Suprapubic skin (tissue), 4 donors: ENCODE results near the gene COX20.

Experiments used
- EP300 ChIP-seq: sonication (generic); formaldehyde crosslinking; IDR thresholded peaks from one replicate; pipeline ENCODE4 v1.6.1; 2017; ENCODE audit warnings: antibody characterized with exemption
- POLR2A ChIP-seq, 2 donors: fragments of 450-650 bp; IDR thresholded peaks; one replicate each; pipeline ENCODE4 v1.6.1; 2017; ENCODE audit warnings: antibody characterized with exemption in 2 of 2, mild to moderate bottlenecking in 2 of 2, moderate library complexity in 2 of 2
- POLR2AphosphoS5 ChIP-seq, 3 donors: sonication (generic); formaldehyde crosslinking; IDR thresholded peaks; one replicate each; pipeline ENCODE4 v1.6.1; 2017; ENCODE audit warnings: antibody characterized with exemption in 3 of 3
- TF ChIP-seq, protein P1 (sequence below), 2 donors: fragments of 200-600 bp in 1 of 2; fragments of 450-650 bp in 1 of 2; sonication (generic) in 1 of 2; IDR thresholded peaks; one replicate each; pipeline ENCODE4 v1.5.1; 2016 to 2019; ENCODE audit warnings: antibody characterized with exemption in 2 of 2, mild to moderate bottlenecking in 1 of 2, moderate library complexity in 1 of 2

DNA sequence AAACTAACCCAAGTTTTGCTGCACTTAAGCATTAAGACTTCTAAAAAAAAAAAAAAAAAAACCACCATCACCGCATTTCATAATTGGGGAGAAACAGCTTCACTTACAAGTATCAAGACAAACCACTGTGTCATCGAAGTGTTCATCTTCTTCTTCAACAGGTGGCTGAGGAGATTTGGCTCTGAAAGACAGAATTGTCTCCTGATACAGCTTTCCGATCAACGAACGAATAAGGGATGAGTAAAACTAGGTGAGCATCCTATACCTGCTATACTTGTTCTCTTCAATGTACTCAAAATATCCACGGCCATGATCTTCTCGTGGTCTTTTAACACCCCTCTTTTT is 26.9 kb downstream of the COX20 start:
- TF ChIP-seq, protein P1, sequence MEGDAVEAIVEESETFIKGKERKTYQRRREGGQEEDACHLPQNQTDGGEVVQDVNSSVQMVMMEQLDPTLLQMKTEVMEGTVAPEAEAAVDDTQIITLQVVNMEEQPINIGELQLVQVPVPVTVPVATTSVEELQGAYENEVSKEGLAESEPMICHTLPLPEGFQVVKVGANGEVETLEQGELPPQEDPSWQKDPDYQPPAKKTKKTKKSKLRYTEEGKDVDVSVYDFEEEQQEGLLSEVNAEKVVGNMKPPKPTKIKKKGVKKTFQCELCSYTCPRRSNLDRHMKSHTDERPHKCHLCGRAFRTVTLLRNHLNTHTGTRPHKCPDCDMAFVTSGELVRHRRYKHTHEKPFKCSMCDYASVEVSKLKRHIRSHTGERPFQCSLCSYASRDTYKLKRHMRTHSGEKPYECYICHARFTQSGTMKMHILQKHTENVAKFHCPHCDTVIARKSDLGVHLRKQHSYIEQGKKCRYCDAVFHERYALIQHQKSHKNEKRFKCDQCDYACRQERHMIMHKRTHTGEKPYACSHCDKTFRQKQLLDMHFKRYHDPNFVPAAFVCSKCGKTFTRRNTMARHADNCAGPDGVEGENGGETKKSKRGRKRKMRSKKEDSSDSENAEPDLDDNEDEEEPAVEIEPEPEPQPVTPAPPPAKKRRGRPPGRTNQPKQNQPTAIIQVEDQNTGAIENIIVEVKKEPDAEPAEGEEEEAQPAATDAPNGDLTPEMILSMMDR (IDR thresholded peaks at IDR 0.05) = no peak
- TF ChIP-seq POLR2A (IDR thresholded peaks at IDR 0.05) (no peak), EP300 (no peak), POLR2AphosphoS5 (IDR thresholded peaks at IDR 0.05) (no peak)
